Measurements from ENCODE around the gene ECI1.

The ECI1 gene

DNA sequence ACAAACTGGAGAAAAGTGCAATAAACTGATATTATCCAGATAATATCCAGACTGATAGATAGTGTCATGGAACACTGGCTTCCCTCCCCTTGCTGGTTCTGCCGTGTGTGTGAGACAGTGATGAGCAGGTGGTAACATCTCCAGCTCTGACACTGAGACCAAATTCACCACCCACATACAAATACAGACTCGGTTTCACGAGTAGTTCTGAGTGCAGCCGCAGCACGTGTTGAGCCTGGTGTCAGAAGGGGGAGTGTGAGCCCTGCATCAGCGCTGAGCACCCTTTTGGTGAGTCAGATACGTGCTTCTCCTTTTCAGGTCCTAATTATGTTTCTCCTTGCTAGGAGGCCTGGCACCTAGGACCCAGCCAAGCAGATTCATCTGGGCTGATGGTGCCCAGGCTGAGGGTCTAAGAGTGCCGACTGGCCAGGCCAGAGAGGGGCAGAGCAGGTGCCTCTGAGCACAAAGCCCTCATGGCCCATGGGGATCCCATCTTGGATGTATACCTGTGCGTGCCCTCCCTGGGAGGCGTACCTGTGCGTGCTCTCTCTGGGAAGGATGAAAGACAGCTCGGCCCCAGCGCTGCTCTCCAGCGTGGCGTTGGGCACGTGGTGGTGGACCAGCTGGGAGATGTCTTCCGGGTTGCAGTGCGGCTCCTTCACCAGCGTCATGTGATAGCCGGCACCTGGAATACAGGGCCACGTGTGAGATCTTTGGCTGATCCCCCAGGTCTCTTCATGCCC, 43.8 kb upstream of the ECI1 start:
- DNase-seq (ENCODE audit: low read depth) = no peak
- TF ChIP-seq, protein P1, sequence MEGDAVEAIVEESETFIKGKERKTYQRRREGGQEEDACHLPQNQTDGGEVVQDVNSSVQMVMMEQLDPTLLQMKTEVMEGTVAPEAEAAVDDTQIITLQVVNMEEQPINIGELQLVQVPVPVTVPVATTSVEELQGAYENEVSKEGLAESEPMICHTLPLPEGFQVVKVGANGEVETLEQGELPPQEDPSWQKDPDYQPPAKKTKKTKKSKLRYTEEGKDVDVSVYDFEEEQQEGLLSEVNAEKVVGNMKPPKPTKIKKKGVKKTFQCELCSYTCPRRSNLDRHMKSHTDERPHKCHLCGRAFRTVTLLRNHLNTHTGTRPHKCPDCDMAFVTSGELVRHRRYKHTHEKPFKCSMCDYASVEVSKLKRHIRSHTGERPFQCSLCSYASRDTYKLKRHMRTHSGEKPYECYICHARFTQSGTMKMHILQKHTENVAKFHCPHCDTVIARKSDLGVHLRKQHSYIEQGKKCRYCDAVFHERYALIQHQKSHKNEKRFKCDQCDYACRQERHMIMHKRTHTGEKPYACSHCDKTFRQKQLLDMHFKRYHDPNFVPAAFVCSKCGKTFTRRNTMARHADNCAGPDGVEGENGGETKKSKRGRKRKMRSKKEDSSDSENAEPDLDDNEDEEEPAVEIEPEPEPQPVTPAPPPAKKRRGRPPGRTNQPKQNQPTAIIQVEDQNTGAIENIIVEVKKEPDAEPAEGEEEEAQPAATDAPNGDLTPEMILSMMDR (conservative IDR thresholded peaks at IDR 0.05; ENCODE audit: low read depth, low read length) = no peak
- H3K4me3 ChIP-seq (ENCODE audit: low read length) = no peak overlapping the region

DNA sequence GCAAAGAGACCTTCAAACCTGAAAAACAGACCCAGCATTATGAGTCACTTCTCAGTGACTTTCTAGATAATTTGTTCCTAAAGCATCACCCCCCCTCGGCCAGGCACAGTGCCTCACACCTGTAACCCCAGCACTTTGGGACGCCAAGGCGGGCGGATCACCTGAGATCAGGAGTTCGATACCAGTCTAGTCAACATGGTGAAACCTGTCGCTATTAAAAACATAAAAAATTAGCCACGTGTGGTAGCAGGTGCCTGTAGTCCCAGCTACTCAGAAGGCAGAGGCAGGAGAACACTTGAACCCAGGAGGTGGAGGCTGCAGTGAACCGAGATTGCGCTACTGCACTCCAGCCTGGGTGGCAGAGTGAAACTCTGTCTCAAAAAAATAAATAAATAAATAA, 40.8 kb upstream of the ECI1 start:
- TF ChIP-seq, protein P1 (conservative IDR thresholded peaks at IDR 0.05; ENCODE audit: low read depth, low read length) = no peak
- DNase-seq (ENCODE audit: low read depth) = no peak
- H3K4me3 ChIP-seq (ENCODE audit: low read length) = no peak overlapping the region

DNA sequence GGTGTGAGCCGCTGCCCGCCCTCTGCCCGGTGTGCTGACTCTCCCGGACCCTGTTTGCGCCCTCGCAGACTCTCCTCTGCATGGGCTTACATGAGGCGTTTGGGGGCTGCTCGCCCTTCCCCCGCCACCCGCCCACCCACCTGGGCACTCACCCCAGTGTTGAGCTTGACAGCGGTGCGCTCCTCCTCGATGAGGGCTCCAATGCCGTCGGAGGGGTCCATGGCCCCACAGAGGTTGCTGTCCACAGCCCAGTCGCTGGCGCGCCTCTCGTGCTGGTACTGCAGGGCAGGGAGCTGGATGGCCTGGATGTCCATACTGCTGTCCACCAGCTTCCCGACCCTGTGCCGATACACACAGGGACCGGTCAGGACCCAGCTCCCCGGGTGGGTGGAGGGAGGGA, 37.9 kb upstream of the ECI1 start:
- DNase-seq (ENCODE audit: low read depth) = no peak
- TF ChIP-seq, protein P1 (conservative IDR thresholded peaks at IDR 0.05; ENCODE audit: low read depth, low read length) = no peak
- no peak overlapping the region for H3K4me3 ChIP-seq (ENCODE audit: low read length)

DNA sequence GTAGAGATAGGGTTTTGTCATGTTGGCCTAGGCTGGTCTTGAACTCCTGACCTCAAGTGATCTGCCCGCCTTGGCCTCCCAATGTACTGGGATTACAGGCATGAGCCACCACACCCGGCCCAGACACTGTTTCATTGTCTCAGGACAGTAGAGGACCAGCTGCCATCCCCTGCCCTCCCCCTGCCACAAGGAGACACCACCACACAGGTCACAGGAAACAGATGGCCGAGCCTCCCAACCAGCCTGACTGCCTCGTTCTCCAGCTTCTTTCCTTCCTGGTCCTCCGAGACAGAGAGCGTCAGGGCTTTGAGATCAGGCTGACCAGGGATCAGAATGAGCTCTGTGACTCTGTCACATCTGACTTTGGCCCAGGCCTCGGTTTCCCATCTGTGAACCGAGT, 37.3 kb upstream of the ECI1 start:
- H3K4me3 ChIP-seq (ENCODE audit: low read length) = no peak overlapping the region
- TF ChIP-seq, protein P1 (conservative IDR thresholded peaks at IDR 0.05; ENCODE audit: low read depth, low read length) = no peak
- no peak for DNase-seq (ENCODE audit: low read depth)

DNA sequence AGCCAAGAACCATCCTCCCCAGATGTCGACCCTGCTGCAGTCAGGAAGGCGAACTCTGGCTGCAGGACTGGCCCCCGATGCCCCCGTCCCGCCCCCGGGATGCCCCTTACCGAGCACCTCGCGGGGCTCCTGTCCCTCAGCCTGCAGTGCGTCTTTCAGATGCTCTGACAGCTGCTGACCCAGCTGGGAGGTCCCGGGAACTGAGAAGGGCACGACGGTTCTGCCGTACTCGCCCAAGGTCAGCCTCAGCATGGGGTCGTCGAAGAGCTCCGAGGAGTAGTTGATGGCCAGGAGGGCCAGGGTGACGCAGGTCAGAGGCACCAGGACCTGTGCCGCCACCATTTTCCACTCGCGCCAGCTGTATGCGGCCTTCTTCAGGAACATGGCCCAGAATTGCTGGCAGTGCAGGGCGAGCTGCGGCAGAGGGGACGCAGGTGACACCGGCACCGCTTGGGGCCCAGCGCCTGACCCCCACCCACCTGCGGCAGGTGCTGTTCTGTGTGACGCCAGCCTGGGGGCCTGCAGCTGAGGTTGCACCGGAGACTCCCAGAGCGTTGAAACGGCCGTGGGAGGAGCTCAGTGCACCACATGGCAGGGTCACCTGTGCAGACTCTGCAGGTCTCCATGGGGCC, 36.6 kb upstream of the ECI1 start:
- no peak overlapping the region for H3K4me3 ChIP-seq (ENCODE audit: low read length)
- DNase-seq (ENCODE audit: low read depth) = no peak
- TF ChIP-seq, protein P1 (conservative IDR thresholded peaks at IDR 0.05; ENCODE audit: low read depth, low read length) = no peak

DNA sequence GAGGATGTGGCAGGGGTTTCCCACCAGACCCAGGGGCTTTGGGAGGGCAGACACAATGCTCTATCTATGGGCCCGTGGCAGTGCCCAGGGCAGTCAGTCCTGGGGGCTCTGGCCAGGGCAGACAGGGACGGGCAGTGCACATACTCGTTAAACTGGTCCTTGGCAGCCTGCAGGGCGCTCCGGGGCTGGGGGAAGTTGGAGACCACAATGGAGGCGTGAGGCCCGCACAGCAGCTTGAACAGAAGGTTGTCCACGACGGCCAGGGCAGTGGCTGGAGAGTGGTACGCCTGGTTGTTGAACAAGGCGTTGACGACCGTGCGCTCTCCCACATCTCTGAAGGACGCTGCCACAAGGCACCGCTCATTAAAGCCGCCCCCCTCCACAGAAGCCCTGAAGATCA, 35.2 kb upstream of the ECI1 start:
- no peak for DNase-seq (ENCODE audit: low read depth)
- TF ChIP-seq, protein P1 (conservative IDR thresholded peaks at IDR 0.05; ENCODE audit: low read depth, low read length) = no peak
- H3K4me3 ChIP-seq (ENCODE audit: low read length) = no peak overlapping the region

DNA sequence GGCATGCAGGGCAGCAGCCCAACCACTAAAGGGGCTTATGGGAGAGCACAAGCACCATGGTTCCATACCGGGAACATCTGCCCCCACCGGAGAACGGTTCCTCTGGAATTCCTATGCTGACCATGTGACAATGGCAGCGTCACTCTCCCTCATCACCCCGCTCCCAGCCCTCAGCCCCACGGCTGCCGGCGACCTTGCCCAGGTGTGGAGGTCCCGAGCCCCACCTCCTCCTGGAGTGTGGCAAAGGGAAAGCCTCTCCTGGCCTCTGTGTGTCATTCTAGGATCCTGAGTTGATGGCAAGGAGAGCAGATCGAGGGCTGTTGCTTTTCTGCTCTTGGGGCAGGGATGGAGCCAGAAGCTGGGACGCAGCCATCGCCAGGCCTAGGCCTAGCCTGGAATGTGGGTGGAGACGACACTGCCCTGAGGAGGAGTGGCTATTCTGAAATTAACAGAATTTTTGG, 34.4 kb upstream of the ECI1 start:
- no peak overlapping the region for H3K4me3 ChIP-seq (ENCODE audit: low read length)
- TF ChIP-seq, protein P1 (conservative IDR thresholded peaks at IDR 0.05; ENCODE audit: low read depth, low read length) = no peak
- DNase-seq (ENCODE audit: low read depth) = no peak

Measured in retinal pigment epithelial cell (primary cell).